Colonic mucosa (tissue), 4 donors: ENCODE data around the gene SNRPA1. TPM values are rescaled to one million over a fixed set of nuclear protein-coding genes. Genes with fewer than 3 reads are reported as not detected.

Source experiments
- DNase-seq: peaks from one replicate; pipeline ENCODE4 v3.0.0-alpha.2; 2020
- H3K27ac ChIP-seq: fragments of 200-600 bp; one replicate; pipeline ENCODE4 v1.8.0; 2021
- H3K27me3 ChIP-seq: fragments of 200-600 bp; one replicate; pipeline ENCODE4 v1.8.0; 2021
- H3K36me3 ChIP-seq: fragments of 200-600 bp; one replicate; pipeline ENCODE4 v1.8.0; 2021
- H3K4me1 ChIP-seq: fragments of 200-600 bp; one replicate; pipeline ENCODE4 v1.8.0; 2021; ENCODE audit warnings: mild to moderate bottlenecking
- H3K4me3 ChIP-seq: fragments of 200-600 bp; one replicate; pipeline ENCODE4 v1.8.0; 2021
- H3K9ac ChIP-seq, 2 donors: one replicate each; pipeline ENCODE4 v1.7.0; 2013; ENCODE audit warnings: control low read depth in 2 of 2, low read depth in 2 of 2, low read length in 2 of 2
- H3K9me3 ChIP-seq: fragments of 200-600 bp; one replicate; pipeline ENCODE4 v1.8.0; 2021
- intact Hi-C: fragments of 100-400 bp; cut with DNase I; formaldehyde crosslinking; loops from one replicate; pipeline ENCODE4 v1.14.1; 2022
- total RNA-seq, 2 donors: library from RNA; stranded (reverse); fragmentation: NEBNext Ultra II Directional in 1 of 2; extraction: Animal tissue kit (Norgen Biotek cat#: 25700) in 1 of 2; gene quantifications; one replicate each; pipeline ENCODE4 v1.2.1, GENCODE V29; 2021
- TF ChIP-seq, protein P1 (sequence below): fragments of 200-600 bp; IDR thresholded peaks from one replicate; pipeline ENCODE4 v1.8.0; 2022; ENCODE audit warnings: antibody characterized with exemption, mild to moderate bottlenecking
- donor health status: healthy.
- donor health status: DM: no; HTN: no; CAD: no.
- donor health status: DM: no; HTN: no; CAD: no.

SNRPA1 gene
- total RNA-seq, 2 donors from 2014 or later, result 52.6 to 82.7 TPM

DNA sequence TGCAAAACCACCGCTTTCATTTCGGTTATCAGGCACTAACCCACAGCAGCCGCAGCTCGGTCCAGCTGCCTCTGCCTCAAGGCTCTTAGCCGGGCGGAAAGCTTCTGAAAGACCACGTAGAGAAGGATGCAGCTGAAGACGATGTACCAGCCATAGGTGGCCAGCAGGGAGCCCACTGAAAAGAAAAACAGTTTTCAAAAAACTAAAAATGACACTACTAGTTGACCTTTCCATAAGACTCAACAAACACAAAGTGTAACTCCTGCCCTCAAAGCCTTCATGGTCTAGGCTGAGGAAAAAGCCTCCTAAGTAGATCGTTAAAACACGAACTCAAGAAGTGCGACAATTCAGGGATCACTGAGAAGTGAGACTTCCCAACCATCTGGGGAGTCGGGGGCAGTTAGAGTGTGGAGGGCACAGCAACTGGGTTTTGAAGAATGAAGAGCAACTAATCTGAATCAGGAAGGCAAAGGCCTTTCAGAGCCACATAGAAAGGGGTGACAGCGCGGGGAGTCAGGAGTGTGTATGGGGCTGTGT is 18.5 kb downstream of the SNRPA1 start:
- intact Hi-C loops, result no loop called here
- DNase-seq, result no peak
- Histone ChIP-seq H3K4me1 (peaks cover 8% of the 10 kb centered on the region), H3K27me3 (no peaks in the 10 kb centered on the region), H3K27ac (peak overlapping the region; percentile 92), H3K9me3 (no peaks in the 10 kb centered on the region), H3K4me3 (peak overlapping the region; percentile 97), H3K36me3 (peaks cover 23% of the 10 kb centered on the region), H3K9ac (peak overlapping the region; percentile 83 to 95)
- TF ChIP-seq, protein P1, sequence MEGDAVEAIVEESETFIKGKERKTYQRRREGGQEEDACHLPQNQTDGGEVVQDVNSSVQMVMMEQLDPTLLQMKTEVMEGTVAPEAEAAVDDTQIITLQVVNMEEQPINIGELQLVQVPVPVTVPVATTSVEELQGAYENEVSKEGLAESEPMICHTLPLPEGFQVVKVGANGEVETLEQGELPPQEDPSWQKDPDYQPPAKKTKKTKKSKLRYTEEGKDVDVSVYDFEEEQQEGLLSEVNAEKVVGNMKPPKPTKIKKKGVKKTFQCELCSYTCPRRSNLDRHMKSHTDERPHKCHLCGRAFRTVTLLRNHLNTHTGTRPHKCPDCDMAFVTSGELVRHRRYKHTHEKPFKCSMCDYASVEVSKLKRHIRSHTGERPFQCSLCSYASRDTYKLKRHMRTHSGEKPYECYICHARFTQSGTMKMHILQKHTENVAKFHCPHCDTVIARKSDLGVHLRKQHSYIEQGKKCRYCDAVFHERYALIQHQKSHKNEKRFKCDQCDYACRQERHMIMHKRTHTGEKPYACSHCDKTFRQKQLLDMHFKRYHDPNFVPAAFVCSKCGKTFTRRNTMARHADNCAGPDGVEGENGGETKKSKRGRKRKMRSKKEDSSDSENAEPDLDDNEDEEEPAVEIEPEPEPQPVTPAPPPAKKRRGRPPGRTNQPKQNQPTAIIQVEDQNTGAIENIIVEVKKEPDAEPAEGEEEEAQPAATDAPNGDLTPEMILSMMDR, result no peak

DNA sequence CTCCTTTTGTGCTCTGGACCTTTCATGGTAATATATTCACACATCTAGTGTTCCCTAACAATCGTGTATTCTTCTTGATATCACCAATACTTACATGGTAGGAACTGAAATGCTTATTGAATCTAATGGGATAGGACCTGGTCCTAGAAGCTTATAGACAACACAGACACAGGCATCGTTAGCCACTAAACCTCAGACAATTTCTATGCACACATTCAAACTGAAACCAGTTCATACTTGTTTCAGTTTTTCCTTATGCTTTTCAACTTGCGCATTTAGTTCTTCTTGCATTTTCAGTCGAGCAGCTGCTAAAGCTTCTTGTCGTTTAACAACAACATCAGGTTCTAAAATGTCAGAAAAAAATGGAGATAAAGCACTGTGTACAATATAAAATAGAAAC is 20.0 kb downstream of the SNRPA1 start:
- TF ChIP-seq, protein P1, result no peak
- no peak for DNase-seq
- Histone ChIP-seq H3K27me3 (no peaks in the 10 kb centered on the region), H3K27ac (no peak overlapping the region), H3K4me3 (no peak overlapping the region), H3K36me3 (peaks cover 23% of the 10 kb centered on the region), H3K9ac (no peak overlapping the region), H3K4me1 (peaks cover 8% of the 10 kb centered on the region), H3K9me3 (no peaks in the 10 kb centered on the region)
- intact Hi-C loops, result no loop called here

DNA sequence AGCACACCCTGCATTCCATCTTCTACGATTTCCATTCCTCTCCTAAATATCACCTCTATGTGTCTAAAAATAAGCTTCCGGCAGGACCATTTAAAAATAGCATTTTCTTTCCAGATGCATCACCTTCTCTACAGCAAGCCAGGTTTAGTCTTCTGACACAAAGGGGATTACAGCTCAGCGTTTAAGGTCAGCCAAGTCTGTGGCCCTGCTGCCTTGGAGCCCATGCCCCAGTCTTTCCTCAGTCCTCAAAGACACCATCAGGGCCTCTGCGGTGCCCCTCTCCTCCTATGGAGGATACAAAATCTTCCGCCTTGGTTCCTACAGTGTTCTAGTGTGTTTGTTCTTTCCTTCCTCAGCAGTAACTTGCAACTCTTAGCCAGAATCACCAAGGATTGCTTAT is 21.5 kb downstream of the SNRPA1 start:
- Histone ChIP-seq H3K27me3 (no peaks in the 10 kb centered on the region), H3K36me3 (peaks cover 23% of the 10 kb centered on the region), H3K27ac (no peak overlapping the region), H3K4me1 (peaks cover 8% of the 10 kb centered on the region), H3K4me3 (no peak overlapping the region), H3K9me3 (no peaks in the 10 kb centered on the region), H3K9ac (no peak overlapping the region)
- intact Hi-C loops, result no loop called here
- TF ChIP-seq, protein P1, result no peak
- DNase-seq, result no peak

DNA sequence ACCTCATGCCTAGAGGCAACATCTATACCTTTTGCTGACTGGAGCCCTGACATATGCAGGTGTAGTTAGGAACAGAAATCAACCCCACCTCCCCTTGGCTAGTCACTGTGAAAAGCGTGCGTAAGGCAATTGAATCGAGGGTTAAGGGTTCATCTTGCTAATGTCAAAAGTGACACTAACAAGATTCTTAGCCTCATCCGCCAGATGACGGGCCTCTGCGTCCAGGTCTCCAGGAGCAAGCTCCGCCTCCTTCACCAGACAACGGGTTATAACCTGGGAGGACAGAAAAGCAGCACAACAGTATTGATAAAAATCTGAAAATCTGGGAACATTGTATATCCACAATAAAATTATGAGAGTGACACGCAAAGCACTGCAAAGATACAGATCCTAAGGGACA is 22.5 kb downstream of the SNRPA1 start:
- Histone ChIP-seq H3K4me1 (peaks cover 8% of the 10 kb centered on the region), H3K9ac (no peak overlapping the region), H3K4me3 (no peak overlapping the region), H3K27ac (no peak overlapping the region), H3K27me3 (no peaks in the 10 kb centered on the region), H3K9me3 (no peaks in the 10 kb centered on the region), H3K36me3 (peaks cover 23% of the 10 kb centered on the region)
- DNase-seq, result no peak
- TF ChIP-seq, protein P1, result no peak
- intact Hi-C loops, result no loop called here

DNA sequence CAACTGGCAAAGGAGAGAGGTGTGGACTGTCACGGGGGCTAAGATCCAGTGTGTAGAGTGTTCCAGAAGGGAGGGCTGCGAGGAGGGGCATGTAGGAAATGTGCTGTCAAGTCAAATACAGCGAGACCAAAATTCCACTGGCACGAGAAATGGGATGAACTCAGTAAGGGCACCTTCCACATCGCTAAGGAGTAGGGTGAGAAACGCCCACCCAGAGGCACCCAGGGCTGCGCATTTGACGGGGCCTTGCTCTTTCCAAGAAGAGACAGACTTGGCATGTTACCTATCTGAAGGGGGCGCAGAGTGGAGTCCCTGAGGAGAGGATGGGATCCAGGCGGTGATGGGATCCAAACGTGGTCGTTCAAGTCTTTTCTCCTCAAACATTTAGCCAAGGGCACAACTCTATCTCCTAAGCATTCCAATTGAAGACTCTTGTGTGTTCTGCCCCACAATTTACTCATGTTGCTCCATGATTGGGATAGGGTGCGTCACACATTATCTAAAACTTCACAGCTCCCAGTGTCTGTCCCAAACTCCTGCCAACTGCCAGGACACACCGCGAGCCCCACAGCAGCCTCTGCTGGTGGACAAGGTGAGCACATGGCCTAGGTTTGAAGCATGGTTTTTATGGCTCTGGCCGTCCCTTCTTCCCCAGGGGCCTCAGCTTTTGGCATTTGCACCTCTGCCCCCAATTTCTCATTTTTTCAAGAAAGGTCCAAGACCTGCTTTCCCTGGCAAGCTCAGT is 25.4 kb downstream of the SNRPA1 start:
- Histone ChIP-seq H3K4me1 (no peaks in the 10 kb centered on the region), H3K36me3 (peaks cover 23% of the 10 kb centered on the region), H3K27me3 (no peaks in the 10 kb centered on the region), H3K27ac (no peak overlapping the region), H3K4me3 (no peak overlapping the region), H3K9me3 (no peaks in the 10 kb centered on the region), H3K9ac (no peak overlapping the region)
- DNase-seq, result no peak
- TF ChIP-seq, protein P1, result no peak
- intact Hi-C loops, result loop anchor here (10.0 kb wide), 1 partner anchor 355 kb away; the partner anchor contains the start of gene LRRK1
